ENCODE data around the gene DLGAP1. TPM values are rescaled to one million over a fixed set of nuclear protein-coding genes. Genes with fewer than 3 reads are reported as not detected.

DLGAP1 gene
- total RNA-seq, 1 experiment from 2014 or later: 0.07 TPM

GRCh38 chr18:3605486-3605952, 849.6 kb downstream of the DLGAP1 start:
- DNase-seq: no peak
- Mint-ChIP-seq H3K27ac (ENCODE audit: unreplicated experiment) (no peak overlapping the region), H3K36me3 (ENCODE audit: insufficient read depth, unreplicated experiment) (peaks cover 15% of the 10 kb centered on the region), H3K27me3 (ENCODE audit: insufficient read depth, unreplicated experiment) (no peaks in the 10 kb centered on the region), H3K4me3 (ENCODE audit: unreplicated experiment) (no peak overlapping the region), H3K9me3 (ENCODE audit: unreplicated experiment) (no peaks in the 10 kb centered on the region), H3K4me1 (ENCODE audit: low read depth, unreplicated experiment) (peaks cover 15% of the 10 kb centered on the region)
- intact Hi-C loops (cut with micrococcal nuclease; ENCODE audit: unreplicated experiment): no loop called here
- Histone ChIP-seq H3K4me1 (peaks cover 35% of the 10 kb centered on the region), H3K4me3 (ENCODE audit: low read depth, low read length) (peak overlapping the region; percentile 50), H3K36me3 (ENCODE audit: control insufficient read depth, insufficient read depth, low read length) (peaks cover 1% of the 10 kb centered on the region), H3K9me3 (no peaks in the 10 kb centered on the region), H3K27me3 (replicated peaks; ENCODE audit: control insufficient read depth, insufficient read depth, low read length) (no peaks in the 10 kb centered on the region)
- POLR2A ChIA-PET: interaction anchor here (0.6 to 2.7 kb wide), 8 partner anchors 11 to 168 kb away, joined by 3 to 20 read pairs (median 6); no protein-coding TSS in a partner anchor
- no peak for TF ChIP-seq CTCF (IDR thresholded peaks at IDR 0.05; ENCODE audit: insufficient read depth in 1 of 2, low read depth in 1 of 2, low read length in 1 of 2, severe bottlenecking in 1 of 2, unreplicated experiment in 1 of 2)
- BruUV-seq (replicated peaks): no TSS peak
- CTCF ChIA-PET: interaction anchor here (1.0 kb wide), 1 partner anchor 59 kb away, joined by 4 read pairs; no protein-coding TSS in a partner anchor

GRCh38 chr18:3604498-3605408, 850.4 kb downstream of the DLGAP1 start:
- TF ChIP-seq CTCF (IDR thresholded peaks at IDR 0.05; ENCODE audit: insufficient read depth in 1 of 2, low read depth in 1 of 2, low read length in 1 of 2, severe bottlenecking in 1 of 2, unreplicated experiment in 1 of 2): no peak
- peak in 1 of 2 experiments; percentile 53 for DNase-seq
- peaks cover 15% of the 10 kb centered on the region for H3K4me1 Mint-ChIP-seq (ENCODE audit: low read depth, unreplicated experiment)
- H3K27me3 Mint-ChIP-seq (ENCODE audit: insufficient read depth, unreplicated experiment): no peaks in the 10 kb centered on the region
- Histone ChIP-seq H3K4me3 (ENCODE audit: low read depth, low read length) (peak overlapping the region; percentile 50), H3K36me3 (ENCODE audit: control insufficient read depth, insufficient read depth, low read length) (no peaks in the 10 kb centered on the region), H3K4me1 (peaks cover 35% of the 10 kb centered on the region), H3K27me3 (replicated peaks; ENCODE audit: control insufficient read depth, insufficient read depth, low read length) (no peaks in the 10 kb centered on the region), H3K9me3 (no peaks in the 10 kb centered on the region)
- no peak overlapping the region for H3K27ac Mint-ChIP-seq (ENCODE audit: unreplicated experiment)
- ChIA-PET CTCF (interaction anchor here (1.0 to 3.0 kb wide), 2 partner anchors 60 to 61 kb away, joined by 4 to 52 read pairs; no protein-coding TSS in a partner anchor), POLR2A (interaction anchor here (0.9 to 2.7 kb wide), 10 partner anchors 11 to 152 kb away, joined by 3 to 82 read pairs (median 20); no protein-coding TSS in a partner anchor)
- H3K36me3 Mint-ChIP-seq (ENCODE audit: insufficient read depth, unreplicated experiment): peaks cover 10% of the 10 kb centered on the region
- intact Hi-C loops (cut with micrococcal nuclease; ENCODE audit: unreplicated experiment): no loop called here
- no peaks in the 10 kb centered on the region for H3K9me3 Mint-ChIP-seq (ENCODE audit: unreplicated experiment)
- no TSS peak for BruUV-seq (replicated peaks)
- no peak overlapping the region for H3K4me3 Mint-ChIP-seq (ENCODE audit: unreplicated experiment)

- H3K36me3 ChIP-seq (ENCODE audit: control insufficient read depth, insufficient read depth, low read length): no peaks in the 10 kb centered on the region
- no peak overlapping the region for H3K27ac Mint-ChIP-seq (ENCODE audit: unreplicated experiment)
- no peaks in the 10 kb centered on the region for H3K9me3 Mint-ChIP-seq (ENCODE audit: unreplicated experiment)
- no peaks in the 10 kb centered on the region for H3K9me3 ChIP-seq
- no peak for DNase-seq
- H3K4me1 ChIP-seq: peaks cover 31% of the 10 kb centered on the region
- H3K4me3 Mint-ChIP-seq (ENCODE audit: unreplicated experiment): no peak overlapping the region
- H3K4me1 Mint-ChIP-seq (ENCODE audit: low read depth, unreplicated experiment): peaks cover 9% of the 10 kb centered on the region
- POLR2A ChIA-PET: interaction anchor here (0.9 to 2.6 kb wide), 8 partner anchors 10 to 156 kb away, joined by 3 to 82 read pairs (median 28); partner anchors contain the start of gene TGIF1
- H3K36me3 Mint-ChIP-seq (ENCODE audit: insufficient read depth, unreplicated experiment): peaks cover 4% of the 10 kb centered on the region
- CTCF ChIA-PET: interaction anchor here (1.7 to 3.0 kb wide), 3 partner anchors 10 to 61 kb away, joined by 12 to 52 read pairs (median 18); no protein-coding TSS in a partner anchor
- no peaks in the 10 kb centered on the region for H3K27me3 Mint-ChIP-seq (ENCODE audit: insufficient read depth, unreplicated experiment)
- BruUV-seq (replicated peaks): TSS peak; percentile 30
- intact Hi-C loops (cut with micrococcal nuclease; ENCODE audit: unreplicated experiment): no loop called here
- no peaks in the 10 kb centered on the region for H3K27me3 ChIP-seq (replicated peaks; ENCODE audit: control insufficient read depth, insufficient read depth, low read length)
- TF ChIP-seq CTCF (IDR thresholded peaks at IDR 0.05; ENCODE audit: insufficient read depth in 1 of 2, low read depth in 1 of 2, low read length in 1 of 2, severe bottlenecking in 1 of 2, unreplicated experiment in 1 of 2): no peak
- H3K4me3 ChIP-seq (ENCODE audit: low read depth, low read length): peak overlapping the region; percentile 50
Measured at GRCh38 chr18:3604235-3604497, 850.9 kb downstream of the DLGAP1 start.

All from Caco-2 (cell line).